Esophagus muscularis mucosa (tissue), 3 donors: Measurements from ENCODE around the gene AZGP1.

ENCODE experiments used
- POLR2A ChIP-seq: fragments of 450-650 bp; IDR thresholded peaks from one replicate; pipeline ENCODE4 v1.6.1; 2017; ENCODE audit warnings: antibody characterized with exemption, moderate library complexity, mild to moderate bottlenecking, low read depth
- POLR2AphosphoS5 ChIP-seq, 2 donors: sonication (generic); formaldehyde crosslinking; IDR thresholded peaks; one replicate each; pipeline ENCODE4 v1.6.1; 2017; ENCODE audit warnings: antibody characterized with exemption in 2 of 2
- TF ChIP-seq, protein P1 (sequence below), 3 experiments: fragments of 200-600 bp in 2 of 3; fragments of 450-650 bp in 1 of 3; sonication (generic) in 2 of 3; IDR thresholded peaks; one replicate each; pipeline ENCODE4 v1.5.1; 2017 to 2019; ENCODE audit warnings: antibody characterized with exemption in 3 of 3, mild to moderate bottlenecking in 2 of 3, moderate library complexity in 1 of 3

DNA sequence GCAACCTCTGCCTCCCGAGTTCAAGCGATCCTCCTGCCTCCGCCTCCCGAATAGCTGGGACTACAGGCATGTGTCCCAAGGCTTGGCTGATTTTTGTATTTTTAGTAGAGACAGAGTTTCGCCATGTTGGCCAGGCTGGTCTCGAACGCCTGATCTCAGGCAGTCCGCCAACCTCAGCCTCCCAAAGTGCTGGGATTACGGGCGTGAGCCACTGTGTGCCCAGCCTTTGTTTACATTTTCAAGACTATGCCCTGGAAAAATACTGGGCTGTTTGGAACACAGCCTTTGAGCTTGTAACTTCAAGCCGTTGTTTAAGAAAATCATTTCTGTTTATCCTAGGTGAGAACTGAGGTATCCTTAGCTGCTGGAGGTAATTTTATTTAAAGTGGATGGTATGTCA is 41.5 kb upstream of the AZGP1 start:
- TF ChIP-seq, protein P1, sequence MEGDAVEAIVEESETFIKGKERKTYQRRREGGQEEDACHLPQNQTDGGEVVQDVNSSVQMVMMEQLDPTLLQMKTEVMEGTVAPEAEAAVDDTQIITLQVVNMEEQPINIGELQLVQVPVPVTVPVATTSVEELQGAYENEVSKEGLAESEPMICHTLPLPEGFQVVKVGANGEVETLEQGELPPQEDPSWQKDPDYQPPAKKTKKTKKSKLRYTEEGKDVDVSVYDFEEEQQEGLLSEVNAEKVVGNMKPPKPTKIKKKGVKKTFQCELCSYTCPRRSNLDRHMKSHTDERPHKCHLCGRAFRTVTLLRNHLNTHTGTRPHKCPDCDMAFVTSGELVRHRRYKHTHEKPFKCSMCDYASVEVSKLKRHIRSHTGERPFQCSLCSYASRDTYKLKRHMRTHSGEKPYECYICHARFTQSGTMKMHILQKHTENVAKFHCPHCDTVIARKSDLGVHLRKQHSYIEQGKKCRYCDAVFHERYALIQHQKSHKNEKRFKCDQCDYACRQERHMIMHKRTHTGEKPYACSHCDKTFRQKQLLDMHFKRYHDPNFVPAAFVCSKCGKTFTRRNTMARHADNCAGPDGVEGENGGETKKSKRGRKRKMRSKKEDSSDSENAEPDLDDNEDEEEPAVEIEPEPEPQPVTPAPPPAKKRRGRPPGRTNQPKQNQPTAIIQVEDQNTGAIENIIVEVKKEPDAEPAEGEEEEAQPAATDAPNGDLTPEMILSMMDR (IDR thresholded peaks at IDR 0.05), result no peak
- TF ChIP-seq POLR2A (no peak), POLR2AphosphoS5 (IDR thresholded peaks at IDR 0.05) (peak in 1 of 2 donors; percentile 62)
